SK-N-SH (cell line): ENCODE results near the gene PCBP3. TPM values are rescaled to one million over a fixed set of nuclear protein-coding genes. Genes with fewer than 3 reads are reported as not detected.

Source experiments
- CTCF ChIA-PET: fragments of 300-600, 350-600 bp; formaldehyde crosslinking; extraction: SDS; loops from one replicate; lab custom pipeline; 2021; lab: Yijun Ruan, JAX
- POLR2A ChIA-PET: fragments of 350-600 bp; sonication (Branson Sonifier 250); formaldehyde crosslinking; extraction: SDS; loops from one replicate; lab custom pipeline; 2020; ENCODE audit warnings: antibody characterized with exemption, inconsistent platforms; lab: Yijun Ruan, JAX
- DNase-seq: peaks from one replicate; pipeline ENCODE4 v3.0.0; 2012
- H2AFZ ChIP-seq: fragments of 200-600 bp; sonication (generic); 2 replicates; pipeline ENCODE4 v1.8.1; 2016; ENCODE audit warnings: antibody characterized with exemption, mild to moderate bottlenecking, low read depth
- H3F3A ChIP-seq: fragments of 200-600 bp; sonication (generic); replicated peaks from 2 replicates; pipeline ENCODE3; 2016; ENCODE audit warnings: antibody characterized with exemption, mild to moderate bottlenecking; ENCODE audit not compliant: insufficient read depth
- H3K27ac ChIP-seq, 2 experiments: fragments of 200-500 bp in 1 of 2; fragments of 200-600 bp in 1 of 2; sonication (Bioruptor generic) in 1 of 2; sonication (generic), shearing (Covaris generic) in 1 of 2; 2 replicates each; pipeline versions ENCODE4 v1.5.1 to v1.6.1; 2014 to 2016; ENCODE audit warnings: low read depth in 2 of 2, inconsistent platforms in 1 of 2, low read length in 1 of 2, mild to moderate bottlenecking in 1 of 2, mixed read lengths in 1 of 2
- H3K27me3 ChIP-seq: fragments of 200-600 bp; sonication (generic), shearing (Covaris generic); 2 replicates; pipeline ENCODE4 v1.6.1; 2016; ENCODE audit warnings: mixed run types; ENCODE audit not compliant: insufficient read depth
- H3K36me3 ChIP-seq, 2 experiments: fragments of 200-500 bp in 1 of 2; fragments of 200-600 bp in 1 of 2; sonication (Bioruptor generic) in 1 of 2; sonication (generic) in 1 of 2; replicated peaks in 1 of 2; 2 replicates each; pipeline versions ENCODE3 to v1.5.1; 2014 to 2016; ENCODE audit warnings: low read length in 1 of 2, mild to moderate bottlenecking in 1 of 2; ENCODE audit not compliant: insufficient read depth in 2 of 2, control insufficient read depth in 1 of 2
- H3K4me1 ChIP-seq, 2 experiments: fragments of 200-500 bp in 1 of 2; fragments of 200-600 bp in 1 of 2; sonication (Bioruptor generic) in 1 of 2; sonication (generic), shearing (Covaris generic) in 1 of 2; 2 replicates each; pipeline versions ENCODE4 v1.5.1 to v1.6.1; 2014 to 2016; ENCODE audit warnings: low read depth in 1 of 2, low read length in 1 of 2, mixed run types in 1 of 2; ENCODE audit not compliant: insufficient read depth in 2 of 2, control insufficient read depth in 1 of 2
- H3K4me2 ChIP-seq: fragments of 200-600 bp; sonication (generic), shearing (Covaris generic); 2 replicates; pipeline ENCODE4 v1.6.1; 2017; ENCODE audit warnings: mixed run types
- H3K4me3 ChIP-seq, 2 experiments: fragments of 200-500 bp in 1 of 2; fragments of 200-600 bp in 1 of 2; sonication (Bioruptor generic) in 1 of 2; sonication (generic), shearing (Covaris generic) in 1 of 2; 2 replicates each; pipeline versions ENCODE4 v1.5.1 to v1.8.1; 2014 to 2016; ENCODE audit warnings: low read depth in 2 of 2, inconsistent platforms in 1 of 2, low read length in 1 of 2, mild to moderate bottlenecking in 1 of 2, mixed read lengths in 1 of 2, moderate library complexity in 1 of 2
- H3K79me2 ChIP-seq: fragments of 200-600 bp; sonication (generic); 2 replicates; pipeline ENCODE4 v1.8.1; 2017; ENCODE audit warnings: mild to moderate bottlenecking; ENCODE audit not compliant: insufficient read depth
- H3K9ac ChIP-seq: fragments of 200-600 bp; sonication (generic); 2 replicates; pipeline ENCODE4 v1.6.1; 2017; ENCODE audit warnings: mixed run types
- H3K9me2 ChIP-seq: fragments of 200-600 bp; sonication (generic); 2 replicates; pipeline ENCODE4 v1.6.1; 2017; ENCODE audit warnings: mixed run types
- H3K9me3 ChIP-seq: fragments of 200-600 bp; sonication (generic); 2 replicates; pipeline ENCODE4 v1.6.1; 2017; ENCODE audit warnings: mixed run types, mild to moderate bottlenecking, moderate library complexity
- H4K20me1 ChIP-seq: fragments of 200-600 bp; sonication (generic); 2 replicates; pipeline ENCODE4 v1.6.1; 2017; ENCODE audit warnings: mild to moderate bottlenecking, mixed run types; ENCODE audit not compliant: insufficient read depth
- CHD2 ChIP-seq: fragments of 150-350 bp; IDR thresholded peaks from 2 replicates; pipeline ENCODE4 v1.6.1; 2018; ENCODE audit warnings: low read length; ENCODE audit not compliant: partially characterized antibody
- EP300 ChIP-seq, 2 experiments: IDR thresholded peaks; 2 replicates each; pipeline versions ENCODE4 v1.4.0 to v1.6.1; 2012; ENCODE audit warnings: borderline replicate concordance in 1 of 2, low read depth in 1 of 2, low read length in 1 of 2
- FOXJ3 ChIP-seq: sonication (generic); formaldehyde crosslinking; IDR thresholded peaks from 2 replicates; pipeline ENCODE4 v1.5.1; 2020; ENCODE audit warnings: mild to moderate bottlenecking, missing genetic modification reagents
- FOXM1 ChIP-seq: IDR thresholded peaks from 2 replicates; pipeline ENCODE4 v1.4.0; 2012; ENCODE audit warnings: low read depth, mild to moderate bottlenecking
- GATA2 ChIP-seq: sonication (generic); formaldehyde crosslinking; IDR thresholded peaks from 2 replicates; pipeline ENCODE4 v1.5.0; 2020; ENCODE audit warnings: mild to moderate bottlenecking, missing genetic modification reagents
- IRF3 ChIP-seq: fragments of 150-350 bp; IDR thresholded peaks from 2 replicates; pipeline ENCODE4 v1.6.1; 2016; ENCODE audit warnings: mild to moderate bottlenecking, low read depth, low read length
- MAX ChIP-seq: IDR thresholded peaks from 2 replicates; pipeline ENCODE4 v1.4.0; 2012; ENCODE audit warnings: low read depth
- MEF2A ChIP-seq: IDR thresholded peaks from 2 replicates; pipeline ENCODE4 v1.4.0; 2012; ENCODE audit warnings: low read depth, borderline replicate concordance
- MXI1 ChIP-seq: IDR thresholded peaks from 2 replicates; pipeline ENCODE4 v1.6.1; 2012; ENCODE audit warnings: mild to moderate bottlenecking, low read depth, low read length, improper control_type of control experiment
- NRF1 ChIP-seq: IDR thresholded peaks from 2 replicates; pipeline ENCODE4 v1.6.1; 2012; ENCODE audit warnings: low read depth, mild to moderate bottlenecking, low read length
- PBX3 ChIP-seq: IDR thresholded peaks from 2 replicates; pipeline ENCODE4; 2012
- POLR2AphosphoS5 ChIP-seq: IDR thresholded peaks from 2 replicates; pipeline ENCODE4 v1.6.1; 2012; ENCODE audit warnings: low read depth, low read length
- RCOR1 ChIP-seq: fragments of 150-350 bp; IDR thresholded peaks from 2 replicates; pipeline ENCODE4 v1.6.1; 2017; ENCODE audit warnings: antibody characterized with exemption, low read length
- TAF1 ChIP-seq: IDR thresholded peaks from 2 replicates; pipeline ENCODE4 v1.6.1; 2012; ENCODE audit warnings: low read depth, mild to moderate bottlenecking, low read length, moderate library complexity, borderline replicate concordance
- USF1 ChIP-seq: IDR thresholded peaks from 2 replicates; pipeline ENCODE4 v1.4.0; 2012; ENCODE audit warnings: low read depth, borderline replicate concordance
- ZBTB33 ChIP-seq: IDR thresholded peaks from 2 replicates; pipeline ENCODE4 v1.4.0; 2012; ENCODE audit warnings: low read depth, borderline replicate concordance
- WGBS: methylation state at CpG from one replicate; pipeline ENCODE4 v1.1.6; 2017; ENCODE audit warnings: low lambda C conversion rate; 5-methylcytosine and 5-hydroxymethylcytosine counted together
- polyA plus RNA-seq, 3 experiments: library from polyadenylated mRNA; depleted of rRNA; stranded (reverse); fragments of >200 nt; gene quantifications; 2 replicates each; pipeline ENCODE4 v1.2.3, GENCODE V29; 2012

The PCBP3 gene
- polyA plus RNA-seq, 1 of the 3 experiments (the other 2 are of a cell fraction) = 9.5 TPM

GRCh38 chr21:45867671-45868081 is 224.2 kb downstream of the PCBP3 start:
- Histone ChIP-seq H3K27ac (no peak overlapping the region), H3K4me1 (peaks cover 12 to 33% of the 10 kb centered on the region in 2 experiments), H3K4me3 (no peak overlapping the region), H3F3A (peaks cover 28% of the 10 kb centered on the region), H2AFZ (no peak overlapping the region), H4K20me1 (no peaks in the 10 kb centered on the region), H3K79me2 (no peaks in the 10 kb centered on the region), H3K9ac (no peak overlapping the region), H3K9me2 (no peaks in the 10 kb centered on the region), H3K9me3 (no peaks in the 10 kb centered on the region), H3K36me3 (no peaks in the 10 kb centered on the region), H3K4me2 (no peak overlapping the region), H3K27me3 (no peaks in the 10 kb centered on the region)
- WGBS = 97% methylated on average over 13 of the region's 22 CpGs
- ChIA-PET POLR2A (no interaction called here), CTCF (interaction anchor here (3.2 kb wide), 1 partner anchor 13 kb away, joined by 23 read pairs; no protein-coding TSS in a partner anchor)
- TF ChIP-seq IRF3 (no peak), FOXM1 (no peak), ZBTB33 (no peak), NRF1 (no peak), USF1 (no peak), EP300 (IDR thresholded peaks at IDR 0.05; ENCODE audit: borderline replicate concordance in 1 of 2, low read depth in 1 of 2, low read length in 1 of 2) (no peak), MAX (no peak), PBX3 (no peak), GATA2 (CRISPR knock-in tag) (no peak), TAF1 (no peak), MEF2A (no peak), RCOR1 (no peak), MXI1 (no peak), POLR2AphosphoS5 (no peak), CHD2 (no peak), FOXJ3 (CRISPR knock-in tag) (no peak)
- DNase-seq = no peak
